ENCODE measurements around the gene MIB2. TPM values are rescaled to one million over a fixed set of nuclear protein-coding genes. Genes with fewer than 3 reads are reported as not detected.
"Not testable (repeated sequence)": the region's sequence is repeated elsewhere in the genome, so short reads cannot be mapped to it uniquely, and the experiment has no call there.

Gene MIB2
- total and polyA plus RNA-seq, 12 donors, result 1.3 to 608 (median 85.8) TPM

- Histone ChIP-seq H3K9me3 (replicated peaks in 1 of 3) (no peaks in the 10 kb centered on the region), H3K27ac (no peak overlapping the region), H3K36me3 (replicated peaks in 1 of 2) (peaks cover 0 to 44% of the 10 kb centered on the region in 2 donors), H3K4me1 (replicated peaks in 1 of 2) (no peaks in the 10 kb centered on the region), H3K27me3 (no peaks in the 10 kb centered on the region), H3K4me3 (no peak overlapping the region)
- intact Hi-C loops (cut with DNase I), result no loop called here
- peak in 1 of 7 donors; percentile 16 for DNase-seq
- 84 to 91% (median 88%) methylated on average over 21 to 27 of the region's 27 CpGs for WGBS, 4 donors
- TF ChIP-seq POLR2A (IDR thresholded peaks at IDR 0.05), result no peak
- TF ChIP-seq, protein P1, sequence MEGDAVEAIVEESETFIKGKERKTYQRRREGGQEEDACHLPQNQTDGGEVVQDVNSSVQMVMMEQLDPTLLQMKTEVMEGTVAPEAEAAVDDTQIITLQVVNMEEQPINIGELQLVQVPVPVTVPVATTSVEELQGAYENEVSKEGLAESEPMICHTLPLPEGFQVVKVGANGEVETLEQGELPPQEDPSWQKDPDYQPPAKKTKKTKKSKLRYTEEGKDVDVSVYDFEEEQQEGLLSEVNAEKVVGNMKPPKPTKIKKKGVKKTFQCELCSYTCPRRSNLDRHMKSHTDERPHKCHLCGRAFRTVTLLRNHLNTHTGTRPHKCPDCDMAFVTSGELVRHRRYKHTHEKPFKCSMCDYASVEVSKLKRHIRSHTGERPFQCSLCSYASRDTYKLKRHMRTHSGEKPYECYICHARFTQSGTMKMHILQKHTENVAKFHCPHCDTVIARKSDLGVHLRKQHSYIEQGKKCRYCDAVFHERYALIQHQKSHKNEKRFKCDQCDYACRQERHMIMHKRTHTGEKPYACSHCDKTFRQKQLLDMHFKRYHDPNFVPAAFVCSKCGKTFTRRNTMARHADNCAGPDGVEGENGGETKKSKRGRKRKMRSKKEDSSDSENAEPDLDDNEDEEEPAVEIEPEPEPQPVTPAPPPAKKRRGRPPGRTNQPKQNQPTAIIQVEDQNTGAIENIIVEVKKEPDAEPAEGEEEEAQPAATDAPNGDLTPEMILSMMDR (IDR thresholded peaks at IDR 0.05), result no peak
Measured at GRCh38 chr1:1671365-1672119, 56.2 kb downstream of the MIB2 start.

GRCh38 chr1:1672181-1672965 lies 57.1 kb downstream of the MIB2 start:
- Histone ChIP-seq H3K27ac (no peak overlapping the region), H3K36me3 (replicated peaks in 1 of 2) (peaks cover 0 to 42% of the 10 kb centered on the region in 2 donors), H3K4me3 (no peak overlapping the region), H3K4me1 (replicated peaks in 1 of 2) (no peaks in the 10 kb centered on the region), H3K27me3 (no peaks in the 10 kb centered on the region), H3K9me3 (replicated peaks in 1 of 3) (no peaks in the 10 kb centered on the region)
- DNase-seq, result peak in 1 of 7 donors; percentile 12
- WGBS, 4 donors, result 88 to 95% (median 93%) methylated on average over 22 to 25 of the region's 25 CpGs
- intact Hi-C loops (cut with DNase I), result no loop called here
- no peak for TF ChIP-seq POLR2A (IDR thresholded peaks at IDR 0.05)
- TF ChIP-seq, protein P1 (IDR thresholded peaks at IDR 0.05), result no peak

DNA sequence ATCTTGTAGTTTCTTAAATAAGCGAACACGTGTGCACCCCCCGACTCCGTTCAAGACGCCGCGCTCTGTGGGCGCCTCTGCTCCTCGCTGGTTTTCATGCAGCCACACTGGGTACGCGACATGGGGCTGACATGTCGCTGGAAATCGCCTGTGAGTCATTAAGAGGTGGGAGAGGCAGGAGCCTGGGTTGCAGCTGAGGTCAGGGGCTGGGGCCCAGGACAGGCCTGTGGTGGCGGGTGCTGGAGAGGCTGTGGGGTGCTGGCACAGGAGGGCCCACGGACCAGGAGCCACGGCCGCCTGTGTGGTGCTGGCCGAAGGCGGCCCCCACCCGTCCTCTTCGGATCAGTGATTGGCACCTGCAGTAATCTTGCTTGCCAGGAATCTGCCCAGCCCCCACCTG lies 59.5 kb downstream of the MIB2 start:
- not testable (repeated sequence) for H3K9me3 ChIP-seq (replicated peaks in 1 of 3)

DNA sequence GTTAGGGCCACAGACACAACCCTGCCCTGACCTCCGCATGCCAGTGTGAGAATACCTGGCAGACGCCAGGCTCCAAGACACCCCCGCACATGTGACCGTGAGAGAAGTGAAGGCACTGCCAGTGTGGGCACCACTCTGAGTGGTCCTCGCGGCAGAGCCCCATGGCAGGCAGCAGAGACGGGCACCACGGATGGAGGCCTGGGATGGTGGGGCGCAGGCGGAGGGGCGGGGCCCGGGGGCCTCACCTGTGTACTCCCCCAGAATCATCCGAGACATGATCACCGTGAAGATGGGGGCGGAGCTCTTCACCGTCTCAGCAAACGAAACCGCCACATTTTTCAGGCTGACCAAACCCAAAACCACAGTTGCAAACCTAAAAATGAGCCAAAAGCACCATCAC lies 59.9 kb downstream of the MIB2 start:
- H3K27me3 ChIP-seq; H3K4me3 ChIP-seq; H3K4me1 ChIP-seq (replicated peaks in 1 of 2); H3K9me3 ChIP-seq (replicated peaks in 1 of 3); intact Hi-C loops (cut with DNase I); H3K27ac ChIP-seq: not testable (repeated sequence)
- WGBS, 4 donors, result 91 to 95% (median 91%) methylated on average over 10 to 15 of the region's 18 CpGs; no CpG with 5 or more reads in 1 of the 4 donors
- DNase-seq, result peak in 1 of 7 donors; percentile 11
- H3K36me3 ChIP-seq (replicated peaks in 1 of 2), result peaks cover 0 to 24% of the 10 kb centered on the region in 2 donors

More for the DNA sequence above, 59.5 kb downstream of the MIB2 start:
- H3K27me3 ChIP-seq; intact Hi-C loops (cut with DNase I); DNase-seq; H3K4me1 ChIP-seq (replicated peaks in 1 of 2); H3K4me3 ChIP-seq; H3K27ac ChIP-seq: not testable (repeated sequence)
- 84 to 95% (median 89%) methylated on average over 9 to 13 of the region's 21 CpGs for WGBS, 4 donors
- H3K36me3 ChIP-seq (replicated peaks in 1 of 2), result peaks cover 0 to 27% of the 10 kb centered on the region in 2 donors

DNA sequence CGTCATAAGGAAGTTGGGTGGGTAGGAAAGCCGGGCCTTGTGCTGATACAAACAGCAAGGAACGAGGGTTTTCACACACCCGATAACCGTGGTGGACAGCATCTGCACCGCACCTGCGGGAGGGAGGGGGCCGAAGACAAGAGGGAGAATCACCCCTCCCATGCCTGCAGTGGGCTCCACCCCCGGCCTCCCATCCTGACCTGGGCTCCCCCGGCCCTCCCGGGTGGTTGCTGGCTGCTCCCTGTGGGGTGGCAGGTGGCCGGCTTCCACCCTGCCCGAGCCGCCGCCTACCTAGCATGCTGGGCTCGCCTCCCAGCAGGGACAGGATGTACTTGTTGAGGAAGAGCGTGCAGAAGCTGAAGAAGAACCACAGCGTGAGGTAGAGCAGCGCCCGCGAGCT lies 60.8 kb downstream of the MIB2 start:
- DNase-seq; H3K9me3 ChIP-seq (replicated peaks in 1 of 3); H3K4me1 ChIP-seq (replicated peaks in 1 of 2); intact Hi-C loops (cut with DNase I); H3K27me3 ChIP-seq; H3K27ac ChIP-seq; H3K4me3 ChIP-seq: not testable (repeated sequence)
- WGBS, 4 donors, result 83 to 92% methylated on average over 9 to 10 of the region's 21 CpGs; no CpG with 5 or more reads in 2 of the 4 donors
- H3K36me3 ChIP-seq (replicated peaks in 1 of 2), result peaks cover 0 to 16% of the 10 kb centered on the region in 2 donors
